Naive B cell (primary cell): ENCODE measurements around the gene PIBF1. TPM values are rescaled to one million over a fixed set of nuclear protein-coding genes. Genes with fewer than 3 reads are reported as not detected.
A peak's percentile ranks its signal among the peaks of the same experiment; 100 is the strongest.
"Not testable (repeated sequence)": the region's sequence is repeated elsewhere in the genome, so short reads cannot be mapped to it uniquely, and the experiment has no call there.

ENCODE experiments used
- ATAC-seq, 2 donors: fragments of 150-1000 bp; cut with Tn5 transposase; 2 replicates each; pipeline ENCODE4 v1.10.0; 2021; ENCODE audit warnings: low read depth in 2 of 2, mild to moderate bottlenecking in 2 of 2, moderate library complexity in 2 of 2
- DNase-seq: peaks from one replicate; pipeline ENCODE4 v3.0.0; 2022
- H3K27ac Mint-ChIP-seq, 6 donors: one replicate each; pipeline ENCODE4 v1.8.0; 2020 to 2022; ENCODE audit warnings: mild to moderate bottlenecking in 6 of 6, mixed read lengths in 6 of 6, moderate library complexity in 5 of 6, inconsistent platforms in 2 of 6
- H3K27me3 Mint-ChIP-seq, 3 donors: one replicate each; pipeline ENCODE4 v1.8.0; 2021 to 2022; ENCODE audit warnings: mixed read lengths in 3 of 3, mild to moderate bottlenecking in 1 of 3
- H3K36me3 Mint-ChIP-seq, 2 donors: one replicate each; pipeline ENCODE4 v1.8.0; 2020 to 2022; ENCODE audit warnings: mixed read lengths in 2 of 2, inconsistent platforms in 1 of 2, mild to moderate bottlenecking in 1 of 2
- H3K4me1 Mint-ChIP-seq, 3 donors: one replicate each; pipeline ENCODE4 v1.8.0; 2020 to 2022; ENCODE audit warnings: mixed read lengths in 3 of 3, inconsistent platforms in 1 of 3, mild to moderate bottlenecking in 1 of 3, moderate library complexity in 1 of 3
- H3K4me3 Mint-ChIP-seq, 8 donors: one replicate each; pipeline ENCODE4 v1.8.0; 2020 to 2022; ENCODE audit warnings: mild to moderate bottlenecking in 8 of 8, mixed read lengths in 8 of 8, moderate library complexity in 8 of 8, inconsistent platforms in 2 of 8
- H3K9me3 Mint-ChIP-seq, 7 donors: one replicate each; pipeline ENCODE4 v1.8.0; 2020 to 2022; ENCODE audit warnings: mixed read lengths in 7 of 7, mild to moderate bottlenecking in 5 of 7, inconsistent platforms in 2 of 7, moderate library complexity in 1 of 7
- polyA plus RNA-seq, 6 donors: library from polyadenylated mRNA; unstranded; fragments of 300-500 nt; fragmentation: Illumina TruSeq; gene quantifications; one replicate each; pipeline ENCODE4 v1.2.3, GENCODE V29; 2021; ENCODE audit warnings: low read depth in 6 of 6

PIBF1 gene
- polyA plus RNA-seq, 6 donors from 2014 or later, result 7.8 to 28.9 (median 25.5) TPM

- Mint-ChIP-seq H3K27ac (no peak overlapping the region), H3K4me3 (no peak overlapping the region), H3K9me3 (peaks cover 0 to 8% (median 0%) of the 10 kb centered on the region in 7 donors), H3K4me1 (peaks cover 1 to 15% (median 11%) of the 10 kb centered on the region in 3 donors), H3K27me3 (no peaks in the 10 kb centered on the region), H3K36me3 (peaks cover 24 to 31% of the 10 kb centered on the region in 2 donors)
- DNase-seq (no peak), ATAC-seq (no peak)
Observed at GRCh38 chr13:72792640-72793039, 10.7 kb downstream of the PIBF1 start.

GRCh38 chr13:72798817-72799216 is 16.9 kb downstream of the PIBF1 start:
- H3K9me3 Mint-ChIP-seq, result peaks cover 0 to 4% (median 0%) of the 10 kb centered on the region in 7 donors
- H3K4me1 Mint-ChIP-seq, result peaks cover 2 to 10% (median 9%) of the 10 kb centered on the region in 3 donors
- peaks cover 22 to 30% of the 10 kb centered on the region in 2 donors for H3K36me3 Mint-ChIP-seq
- ATAC-seq, result no peak
- no peak overlapping the region for H3K4me3 Mint-ChIP-seq
- no peaks in the 10 kb centered on the region for H3K27me3 Mint-ChIP-seq
- H3K27ac Mint-ChIP-seq, result no peak overlapping the region
- DNase-seq, result no peak

- peaks cover 13 to 18% of the 10 kb centered on the region in 2 donors for H3K36me3 Mint-ChIP-seq
- DNase-seq (no peak), ATAC-seq (no peak)
- no peak overlapping the region for H3K4me3 Mint-ChIP-seq
- peaks cover 4 to 5% (median 5%) of the 10 kb centered on the region in 3 donors for H3K4me1 Mint-ChIP-seq
- H3K9me3 Mint-ChIP-seq, result peaks cover 0 to 5% (median 3%) of the 10 kb centered on the region in 7 donors
- H3K27me3 Mint-ChIP-seq, result no peaks in the 10 kb centered on the region
- peak overlapping the region in 2 of 6 donors; percentile 44 to 47 for H3K27ac Mint-ChIP-seq
Observed at GRCh38 chr13:72804301-72804700, 22.4 kb downstream of the PIBF1 start.

- no peak for ATAC-seq
- Mint-ChIP-seq H3K4me3 (peak overlapping the region in 1 of 8 donors; percentile 6), H3K27ac (peak overlapping the region in 2 of 6 donors; percentile 57 to 71), H3K36me3 (peaks cover 10 to 12% of the 10 kb centered on the region in 2 donors), H3K9me3 (peaks cover 0 to 5% (median 3%) of the 10 kb centered on the region in 7 donors), H3K27me3 (no peaks in the 10 kb centered on the region), H3K4me1 (peaks cover 4 to 5% (median 5%) of the 10 kb centered on the region in 3 donors)
- no peak for DNase-seq
Observed at GRCh38 chr13:72805676-72806346, 23.9 kb downstream of the PIBF1 start.

GRCh38 chr13:72806514-72806913 is 24.6 kb downstream of the PIBF1 start:
- not testable (repeated sequence) for H3K4me3 Mint-ChIP-seq, ATAC-seq, H3K4me1 Mint-ChIP-seq, H3K27me3 Mint-ChIP-seq, H3K36me3 Mint-ChIP-seq, H3K9me3 Mint-ChIP-seq, DNase-seq, H3K27ac Mint-ChIP-seq

GRCh38 chr13:72808917-72809500 is 27.1 kb downstream of the PIBF1 start:
- DNase-seq (peak; percentile 6), ATAC-seq (no peak)
- Mint-ChIP-seq H3K4me3 (no peak overlapping the region), H3K27me3 (no peaks in the 10 kb centered on the region), H3K27ac (no peak overlapping the region), H3K4me1 (peaks cover 0 to 2% (median 0%) of the 10 kb centered on the region in 3 donors), H3K36me3 (peaks cover 6 to 9% of the 10 kb centered on the region in 2 donors), H3K9me3 (peaks cover 0 to 5% (median 3%) of the 10 kb centered on the region in 7 donors)

- Mint-ChIP-seq H3K36me3 (peaks cover 12 to 19% of the 10 kb centered on the region in 2 donors), H3K27me3 (no peaks in the 10 kb centered on the region), H3K4me3 (no peak overlapping the region), H3K4me1 (no peaks in the 10 kb centered on the region), H3K9me3 (peaks cover 0 to 1% (median 0%) of the 10 kb centered on the region in 7 donors), H3K27ac (no peak overlapping the region)
- ATAC-seq (no peak), DNase-seq (no peak)
Observed at GRCh38 chr13:72820156-72820897, 38.4 kb downstream of the PIBF1 start.

- Mint-ChIP-seq H3K9me3 (peaks cover 0 to 1% (median 0%) of the 10 kb centered on the region in 7 donors), H3K36me3 (peaks cover 12 to 19% of the 10 kb centered on the region in 2 donors), H3K4me3 (no peak overlapping the region), H3K4me1 (no peaks in the 10 kb centered on the region), H3K27ac (peak overlapping the region in 1 of 6 donors; percentile 27), H3K27me3 (no peaks in the 10 kb centered on the region)
- no peak for ATAC-seq
- DNase-seq, result no peak
Observed at GRCh38 chr13:72820898-72821279, 39.0 kb downstream of the PIBF1 start.

GRCh38 chr13:72823081-72823480 is 41.1 kb downstream of the PIBF1 start:
- ATAC-seq (no peak), DNase-seq (no peak)
- Mint-ChIP-seq H3K4me3 (no peak overlapping the region), H3K27ac (no peak overlapping the region), H3K27me3 (no peaks in the 10 kb centered on the region), H3K4me1 (no peaks in the 10 kb centered on the region), H3K36me3 (peaks cover 17 to 18% of the 10 kb centered on the region in 2 donors), H3K9me3 (peaks cover 0 to 1% (median 0%) of the 10 kb centered on the region in 7 donors)

GRCh38 chr13:72823724-72824123 is 41.8 kb downstream of the PIBF1 start:
- no peaks in the 10 kb centered on the region for H3K27me3 Mint-ChIP-seq
- H3K4me1 Mint-ChIP-seq, result peaks cover 0 to 5% (median 0%) of the 10 kb centered on the region in 3 donors
- DNase-seq (no peak), ATAC-seq (no peak)
- H3K27ac Mint-ChIP-seq, result no peak overlapping the region
- H3K4me3 Mint-ChIP-seq, result no peak overlapping the region
- H3K9me3 Mint-ChIP-seq, result peaks cover 0 to 1% (median 0%) of the 10 kb centered on the region in 7 donors
- peaks cover 11 to 18% of the 10 kb centered on the region in 2 donors for H3K36me3 Mint-ChIP-seq

- DNase-seq, result no peak
- Mint-ChIP-seq H3K27me3 (no peaks in the 10 kb centered on the region), H3K4me1 (peaks cover 4 to 27% (median 26%) of the 10 kb centered on the region in 3 donors), H3K4me3 (no peak overlapping the region), H3K9me3 (peaks cover 0 to 4% (median 0%) of the 10 kb centered on the region in 7 donors), H3K27ac (no peak overlapping the region), H3K36me3 (peaks cover 18 to 35% of the 10 kb centered on the region in 2 donors)
- no peak for ATAC-seq
Observed at GRCh38 chr13:72834601-72835000, 52.7 kb downstream of the PIBF1 start.

GRCh38 chr13:72839831-72840426 is 58.0 kb downstream of the PIBF1 start:
- H3K9me3 Mint-ChIP-seq, result peaks cover 0 to 4% (median 0%) of the 10 kb centered on the region in 7 donors
- H3K27ac Mint-ChIP-seq, result peak overlapping the region in 1 of 6 donors; percentile 22
- H3K4me1 Mint-ChIP-seq, result peaks cover 0 to 6% (median 0%) of the 10 kb centered on the region in 3 donors
- no peak overlapping the region for H3K4me3 Mint-ChIP-seq
- peaks cover 4 to 23% of the 10 kb centered on the region in 2 donors for H3K36me3 Mint-ChIP-seq
- DNase-seq (no peak), ATAC-seq (peak in 1 of 2 donors; percentile 45)
- H3K27me3 Mint-ChIP-seq, result no peaks in the 10 kb centered on the region

- Mint-ChIP-seq H3K27ac (no peak overlapping the region), H3K9me3 (peaks cover 0 to 4% (median 0%) of the 10 kb centered on the region in 7 donors), H3K4me3 (no peak overlapping the region), H3K4me1 (peaks cover 0 to 6% (median 0%) of the 10 kb centered on the region in 3 donors), H3K36me3 (peaks cover 21 to 39% of the 10 kb centered on the region in 2 donors), H3K27me3 (no peaks in the 10 kb centered on the region)
- DNase-seq (no peak), ATAC-seq (no peak)
Observed at GRCh38 chr13:72842991-72843390, 61.1 kb downstream of the PIBF1 start.
